MM.1S (cell line): ENCODE results near the gene NPPC.

ENCODE experiments used
- DNase-seq: peaks from one replicate; pipeline ENCODE4 v3.0.0-alpha.2; 2015
- H2AFZ ChIP-seq: fragments of 300-600 bp; sonication (generic); 2 replicates; pipeline ENCODE4 v1.6.0; 2016; ENCODE audit warnings: antibody characterized with exemption, low read length
- H3F3A ChIP-seq: fragments of 300-600 bp; sonication (generic); 2 replicates; pipeline ENCODE4 v1.6.1; 2016; ENCODE audit warnings: mild to moderate bottlenecking, antibody characterized with exemption, low read length, moderate library complexity, mixed read lengths; ENCODE audit not compliant: insufficient read depth
- H3K27ac ChIP-seq: fragments of 300-600 bp; sonication (generic); 2 replicates; pipeline ENCODE4 v1.5.1; 2016; ENCODE audit warnings: mild to moderate bottlenecking, low read length
- H3K27me3 ChIP-seq: fragments of 300-600 bp; sonication (generic); replicated peaks from 2 replicates; pipeline ENCODE4 v1.6.0; 2016; ENCODE audit warnings: low read length; ENCODE audit not compliant: insufficient read depth
- H3K36me3 ChIP-seq: fragments of 300-600 bp; sonication (generic); replicated peaks from 2 replicates; pipeline ENCODE4 v1.6.1; 2016; ENCODE audit warnings: mild to moderate bottlenecking, low read length, mixed read lengths; ENCODE audit not compliant: insufficient read depth
- H3K4me1 ChIP-seq: fragments of 300-600 bp; sonication (generic); 2 replicates; pipeline ENCODE4 v1.6.1; 2016; ENCODE audit warnings: low read length, mixed read lengths
- H3K4me2 ChIP-seq: fragments of 300-600 bp; sonication (generic); 2 replicates; pipeline ENCODE4 v1.6.0; 2016; ENCODE audit warnings: low read depth, low read length
- H3K4me3 ChIP-seq: fragments of 300-600 bp; sonication (generic); 2 replicates; pipeline ENCODE4 v1.5.1; 2016; ENCODE audit warnings: low read length, mixed read lengths
- H3K79me2 ChIP-seq: fragments of 300-600 bp; sonication (generic); 2 replicates; pipeline ENCODE4 v1.6.1; 2016; ENCODE audit warnings: mixed run types, low read length, mixed read lengths
- H3K9ac ChIP-seq: fragments of 300-600 bp; sonication (generic); 2 replicates; pipeline ENCODE4 v1.6.1; 2016; ENCODE audit warnings: low read length, mixed read lengths
- H3K9me2 ChIP-seq: fragments of 300-600 bp; sonication (generic); replicated peaks from 2 replicates; pipeline ENCODE4 v1.6.1; 2016; ENCODE audit warnings: mild to moderate bottlenecking, low read length, mixed read lengths; ENCODE audit not compliant: insufficient read depth
- H3K9me3 ChIP-seq: fragments of 300-600 bp; sonication (generic); replicated peaks from 2 replicates; pipeline ENCODE4 v1.6.1; 2016; ENCODE audit warnings: mild to moderate bottlenecking, low read length, mixed read lengths; ENCODE audit not compliant: insufficient read depth
- H4K20me1 ChIP-seq: fragments of 300-600 bp; sonication (generic); 2 replicates; pipeline ENCODE4 v1.6.1; 2016; ENCODE audit warnings: mild to moderate bottlenecking, low read length, moderate library complexity, mixed read lengths; ENCODE audit not compliant: insufficient read depth
- CTCF ChIP-seq: fragments of 300-600 bp; sonication (generic); IDR thresholded peaks from 2 replicates; pipeline ENCODE4 v1.5.1; 2016; ENCODE audit warnings: antibody characterized with exemption, low read length, mixed read lengths
- EZH2 ChIP-seq: fragments of 300-600 bp; sonication (generic); optimal IDR thresholded peaks from 2 replicates; pipeline ENCODE3; 2017; ENCODE audit warnings: low read depth, mild to moderate bottlenecking, antibody characterized with exemption, low read length, mixed read lengths
- EZH2phosphoT487 ChIP-seq: fragments of 300-600 bp; sonication (generic); IDR thresholded peaks from 2 replicates; pipeline ENCODE4 v1.6.1; 2018; ENCODE audit warnings: antibody characterized with exemption, low read length

NPPC gene

GRCh38 chr2:231932711-231932970 is 6.4 kb upstream of the NPPC start:
- Histone ChIP-seq H3K9ac (no peak overlapping the region), H3K9me3 (no peaks in the 10 kb centered on the region), H3K4me2 (no peak overlapping the region), H3F3A (no peaks in the 10 kb centered on the region), H3K79me2 (no peaks in the 10 kb centered on the region), H2AFZ (no peak overlapping the region), H4K20me1 (no peaks in the 10 kb centered on the region), H3K9me2 (no peaks in the 10 kb centered on the region), H3K36me3 (no peaks in the 10 kb centered on the region), H3K27me3 (no peaks in the 10 kb centered on the region), H3K4me3 (no peak overlapping the region), H3K27ac (no peak overlapping the region), H3K4me1 (no peaks in the 10 kb centered on the region)
- no peak for TF ChIP-seq EZH2phosphoT487
- TF ChIP-seq CTCF: no peak
- no peak for TF ChIP-seq EZH2
- DNase-seq: no peak

- Histone ChIP-seq H2AFZ (no peak overlapping the region), H3K9me2 (no peaks in the 10 kb centered on the region), H3K9me3 (no peaks in the 10 kb centered on the region), H3K27ac (no peak overlapping the region), H3K4me1 (no peaks in the 10 kb centered on the region), H3F3A (no peaks in the 10 kb centered on the region), H3K4me3 (no peak overlapping the region), H4K20me1 (no peaks in the 10 kb centered on the region), H3K79me2 (no peaks in the 10 kb centered on the region), H3K36me3 (no peaks in the 10 kb centered on the region), H3K4me2 (no peak overlapping the region), H3K27me3 (no peaks in the 10 kb centered on the region), H3K9ac (no peak overlapping the region)
- DNase-seq: no peak
- TF ChIP-seq EZH2 (no peak), CTCF (no peak), EZH2phosphoT487 (no peak)
Measured at GRCh38 chr2:231931481-231931915, 5.3 kb upstream of the NPPC start.

- Histone ChIP-seq H3K27me3 (no peaks in the 10 kb centered on the region), H3K27ac (no peak overlapping the region), H3K36me3 (no peaks in the 10 kb centered on the region), H3K4me3 (no peak overlapping the region), H3K9ac (no peak overlapping the region), H3K9me2 (no peaks in the 10 kb centered on the region), H2AFZ (no peak overlapping the region), H4K20me1 (no peaks in the 10 kb centered on the region), H3K4me2 (no peak overlapping the region), H3K79me2 (no peaks in the 10 kb centered on the region), H3K4me1 (no peaks in the 10 kb centered on the region), H3F3A (no peaks in the 10 kb centered on the region), H3K9me3 (no peaks in the 10 kb centered on the region)
- DNase-seq: no peak
- TF ChIP-seq EZH2phosphoT487: no peak
- TF ChIP-seq CTCF: no peak
- TF ChIP-seq EZH2: no peak
Measured at GRCh38 chr2:231930593-231931281, 4.5 kb upstream of the NPPC start.
